ENCODE measurements around the gene MIDN. TPM values are rescaled to one million over a fixed set of nuclear protein-coding genes. Genes with fewer than 3 reads are reported as not detected.

Gene MIDN
- polyA plus RNA-seq, 1 donor from 2014 or later, result 24.8 TPM

GRCh38 chr19:1235625-1236538, 12.5 kb upstream of the MIDN start:
- H3K4me2 ChIP-seq (ENCODE audit: low read length), result peak overlapping the region; percentile 82
- no peaks in the 10 kb centered on the region for H3K9me3 ChIP-seq (ENCODE audit: low read length)
- no peaks in the 10 kb centered on the region for H3K27me3 ChIP-seq (ENCODE audit: insufficient read depth, low read depth, low read length)
- peaks cover 13% of the 10 kb centered on the region for H3K79me2 ChIP-seq (replicated peaks; ENCODE audit: insufficient read depth, low read length)
- no peaks in the 10 kb centered on the region for H3K9me2 ChIP-seq (ENCODE audit: insufficient read depth, low read length)
- H3K9ac ChIP-seq (ENCODE audit: low read length), result peak overlapping the region; percentile 93
- H4K20me1 ChIP-seq (ENCODE audit: insufficient read depth), result no peaks in the 10 kb centered on the region
- TF ChIP-seq SMC3 (conservative IDR thresholded peaks at IDR 0.05; ENCODE audit: poor library complexity), result no peak
- no peak for TF ChIP-seq EZH2 (IDR thresholded peaks at IDR 0.05; ENCODE audit: borderline replicate concordance, insufficient read depth, low read length, poor library complexity, severe bottlenecking)
- no peak for TF ChIP-seq CTCF (IDR thresholded peaks at IDR 0.05; ENCODE audit: poor library complexity, severe bottlenecking)
- TF ChIP-seq TAF1 (IDR thresholded peaks at IDR 0.05; ENCODE audit: low read depth), result no peak
- TF ChIP-seq MXI1 (conservative IDR thresholded peaks at IDR 0.05; ENCODE audit: poor library complexity, severe bottlenecking), result no peak
- TF ChIP-seq POLR2AphosphoS5 (IDR thresholded peaks at IDR 0.05), result no peak
- no peak for TF ChIP-seq RAD21 (conservative IDR thresholded peaks at IDR 0.05)
- no peak for TF ChIP-seq REST (IDR thresholded peaks at IDR 0.05; ENCODE audit: borderline replicate concordance)
- no peak for TF ChIP-seq EP300 (conservative IDR thresholded peaks at IDR 0.05; ENCODE audit: poor library complexity, severe bottlenecking)
- peak overlapping the region; percentile 78 for H3K27ac ChIP-seq (ENCODE audit: low read length)
- peak overlapping the region; percentile 85 for H3K4me3 ChIP-seq (ENCODE audit: low read length)
- H3K36me3 ChIP-seq (ENCODE audit: insufficient read depth, low read length), result no peaks in the 10 kb centered on the region
- peaks cover 4% of the 10 kb centered on the region for H3F3A ChIP-seq (ENCODE audit: insufficient read depth, low read length, poor library complexity, severe bottlenecking)
- no peak overlapping the region for H2AFZ ChIP-seq (ENCODE audit: low read depth, low read length)

- Histone ChIP-seq H3K79me2 (replicated peaks; ENCODE audit: insufficient read depth, low read length) (peaks cover 13% of the 10 kb centered on the region), H2AFZ (ENCODE audit: low read depth, low read length) (no peak overlapping the region), H3K9ac (ENCODE audit: low read length) (peak overlapping the region; percentile 93), H3F3A (ENCODE audit: insufficient read depth, low read length, poor library complexity, severe bottlenecking) (peaks cover 4% of the 10 kb centered on the region), H3K4me3 (ENCODE audit: low read length) (peak overlapping the region; percentile 85), H3K4me2 (ENCODE audit: low read length) (peak overlapping the region; percentile 82), H3K27me3 (ENCODE audit: insufficient read depth, low read depth, low read length) (no peaks in the 10 kb centered on the region), H3K27ac (ENCODE audit: low read length) (peak overlapping the region; percentile 82), H3K36me3 (ENCODE audit: insufficient read depth, low read length) (no peaks in the 10 kb centered on the region), H3K9me2 (ENCODE audit: insufficient read depth, low read length) (no peaks in the 10 kb centered on the region), H3K9me3 (ENCODE audit: low read length) (no peaks in the 10 kb centered on the region), H4K20me1 (ENCODE audit: insufficient read depth) (no peaks in the 10 kb centered on the region)
- peak; percentile 29 for TF ChIP-seq MXI1 (conservative IDR thresholded peaks at IDR 0.05; ENCODE audit: poor library complexity, severe bottlenecking)
- TF ChIP-seq EZH2 (IDR thresholded peaks at IDR 0.05; ENCODE audit: borderline replicate concordance, insufficient read depth, low read length, poor library complexity, severe bottlenecking), result no peak
- peak; percentile 21 for TF ChIP-seq POLR2AphosphoS5 (IDR thresholded peaks at IDR 0.05)
Observed at GRCh38 chr19:1236576-1236975, 11.8 kb upstream of the MIDN start.
